Naive thymus-derived CD4-positive, alpha-beta T cell (primary cell): ENCODE results near the gene C11orf71. TPM values are rescaled to one million over a fixed set of nuclear protein-coding genes. Genes with fewer than 3 reads are reported as not detected.

Source experiments
- ATAC-seq: fragments of 150-1000 bp; cut with Tn5 transposase; 2 replicates; pipeline ENCODE4 v1.10.0; 2021; ENCODE audit warnings: mild to moderate bottlenecking, moderate library complexity
- CTCF ChIA-PET: fragments of 350-600 bp; sonication (Branson Sonifier 250); formaldehyde crosslinking; loops from one replicate; lab custom pipeline; 2021; ENCODE audit warnings: antibody characterized with exemption; lab: Charles Lee
- POLR2A ChIA-PET: fragments of 350-600 bp; sonication (Branson Sonifier 250); formaldehyde crosslinking; loops from one replicate; lab custom pipeline; 2021; ENCODE audit warnings: antibody characterized with exemption, inconsistent platforms; lab: Charles Lee
- DNase-seq, 9 donors: peaks; one replicate each; pipeline versions ENCODE4 v3.0.0 to v3.0.0-alpha.2; 2020 to 2022; ENCODE audit warnings: mixed read lengths in 1 of 9
- H3K27ac ChIP-seq: one replicate; pipeline ENCODE4 v1.7.0; 2013; ENCODE audit warnings: mild to moderate bottlenecking, low read depth, low read length, moderate library complexity
- H3K27me3 ChIP-seq, 2 donors: one replicate each; pipeline ENCODE4 v1.7.0; 2013; ENCODE audit warnings: low read length in 2 of 2, mild to moderate bottlenecking in 2 of 2, moderate library complexity in 2 of 2; ENCODE audit not compliant: control insufficient read depth in 2 of 2, insufficient read depth in 2 of 2
- H3K36me3 ChIP-seq, 3 experiments: 1 replicate in 2 of 3; 2 replicates in 1 of 3; pipeline ENCODE4 v1.7.0; 2013; ENCODE audit warnings: low read length in 3 of 3, mild to moderate bottlenecking in 3 of 3, moderate library complexity in 1 of 3; ENCODE audit not compliant: insufficient read depth in 3 of 3, control insufficient read depth in 2 of 3
- H3K4me1 ChIP-seq, 2 donors: one replicate each; pipeline ENCODE4 v1.7.0; 2013; ENCODE audit warnings: low read length in 2 of 2, mild to moderate bottlenecking in 2 of 2, moderate library complexity in 1 of 2; ENCODE audit not compliant: control insufficient read depth in 2 of 2, insufficient read depth in 2 of 2
- H3K4me3 ChIP-seq: 2 replicates; pipeline ENCODE4 v1.7.0; 2013; ENCODE audit warnings: mild to moderate bottlenecking, low read length
- H3K9me3 ChIP-seq, 3 experiments: 1 replicate in 2 of 3; 2 replicates in 1 of 3; pipeline ENCODE4 v1.7.0; 2013; ENCODE audit warnings: low read length in 3 of 3; ENCODE audit not compliant: control insufficient read depth in 2 of 3
- H3K27ac Mint-ChIP-seq, 9 donors: one replicate each; pipeline ENCODE4 v1.8.0; 2020 to 2022; ENCODE audit warnings: mixed read lengths in 9 of 9, mild to moderate bottlenecking in 8 of 9, moderate library complexity in 5 of 9, inconsistent platforms in 2 of 9
- H3K27me3 Mint-ChIP-seq, 5 donors: one replicate each; pipeline ENCODE4 v1.8.0; 2021 to 2022; ENCODE audit warnings: mixed read lengths in 5 of 5, mild to moderate bottlenecking in 1 of 5
- H3K36me3 Mint-ChIP-seq, 5 donors: one replicate each; pipeline ENCODE4 v1.8.0; 2020 to 2022; ENCODE audit warnings: mixed read lengths in 5 of 5, mild to moderate bottlenecking in 3 of 5, inconsistent platforms in 1 of 5
- H3K4me1 Mint-ChIP-seq, 7 donors: one replicate each; pipeline ENCODE4 v1.8.0; 2020 to 2022; ENCODE audit warnings: mixed read lengths in 7 of 7, mild to moderate bottlenecking in 3 of 7, inconsistent platforms in 1 of 7
- H3K4me3 Mint-ChIP-seq, 10 donors: one replicate each; pipeline ENCODE4 v1.8.0; 2020 to 2022; ENCODE audit warnings: mild to moderate bottlenecking in 10 of 10, mixed read lengths in 10 of 10, moderate library complexity in 6 of 10, inconsistent platforms in 2 of 10
- H3K9me3 Mint-ChIP-seq, 11 donors: one replicate each; pipeline ENCODE4 v1.8.0; 2020 to 2022; ENCODE audit warnings: mixed read lengths in 11 of 11, mild to moderate bottlenecking in 4 of 11, inconsistent platforms in 1 of 11, moderate library complexity in 1 of 11
- intact Hi-C, 2 donors: fragments of 100-400 bp; cut with micrococcal nuclease; formaldehyde crosslinking; loops; one replicate each; pipeline ENCODE4 v1.15.1; 2023
- polyA plus RNA-seq, 2 donors: library from polyadenylated mRNA; unstranded; fragments of 300-500 nt; fragmentation: Illumina TruSeq; gene quantifications; one replicate each; pipeline ENCODE4 v1.2.3, GENCODE V29; 2021
- total RNA-seq, 6 experiments: library from RNA in 5 of 6; stranded (reverse) in 5 of 6; gene quantifications; 1 replicate in 5 of 6; 2 replicates in 1 of 6; pipeline ENCODE4 v1.2.3 and lab custom pipeline; 2021 to 2026

The C11orf71 gene
- total and polyA plus RNA-seq, 7 experiments from 2014 or later: 6.0 to 19.4 (median 17.1) TPM

GRCh38 chr11:114433376-114433775 lies 33.1 kb upstream of the C11orf71 start:
- Histone ChIP-seq H3K4me3 (no peak overlapping the region), H3K27me3 (no peaks in the 10 kb centered on the region), H3K9me3 (no peaks in the 10 kb centered on the region), H3K4me1 (peaks cover under 1% of the 10 kb centered on the region in 2 donors), H3K27ac (no peak overlapping the region), H3K36me3 (no peaks in the 10 kb centered on the region)
- Mint-ChIP-seq H3K9me3 (peaks cover 0 to 10% (median 0%) of the 10 kb centered on the region in 11 donors), H3K4me3 (no peak overlapping the region), H3K36me3 (peaks cover 0 to 4% (median 0%) of the 10 kb centered on the region in 5 donors), H3K27ac (no peak overlapping the region), H3K27me3 (peaks cover 0 to 4% (median 0%) of the 10 kb centered on the region in 5 donors), H3K4me1 (peaks cover 0 to 18% (median 5%) of the 10 kb centered on the region in 7 donors)
- DNase-seq (no peak), ATAC-seq (no peak)
- intact Hi-C loops: loop anchor here in 1 of 2 donors (10.0 kb wide), 1 partner anchor 1119 kb away; the partner anchor contains the start of gene TTC12
- CTCF ChIA-PET: no interaction called here
- POLR2A ChIA-PET: no interaction called here

- no peak overlapping the region for H3K4me3 ChIP-seq
- H3K27ac ChIP-seq: no peak overlapping the region
- peaks cover 0 to 4% (median 0%) of the 10 kb centered on the region in 5 donors for H3K27me3 Mint-ChIP-seq
- POLR2A ChIA-PET: no interaction called here
- no peaks in the 10 kb centered on the region for H3K9me3 ChIP-seq
- peaks cover 0 to 10% (median 0%) of the 10 kb centered on the region in 11 donors for H3K9me3 Mint-ChIP-seq
- intact Hi-C loops: loop anchor here in 1 of 2 donors (10.0 kb wide), 1 partner anchor 1118 kb away; the partner anchor contains the start of gene TTC12
- CTCF ChIA-PET: no interaction called here
- DNase-seq (no peak), ATAC-seq (no peak)
- no peaks in the 10 kb centered on the region for H3K27me3 ChIP-seq
- peaks cover 0 to 4% (median 0%) of the 10 kb centered on the region in 5 donors for H3K36me3 Mint-ChIP-seq
- no peaks in the 10 kb centered on the region for H3K4me1 ChIP-seq
- H3K27ac Mint-ChIP-seq: no peak overlapping the region
- H3K4me1 Mint-ChIP-seq: peaks cover 0 to 13% (median 5%) of the 10 kb centered on the region in 7 donors
- H3K4me3 Mint-ChIP-seq: no peak overlapping the region
- no peaks in the 10 kb centered on the region for H3K36me3 ChIP-seq
Observed at GRCh38 chr11:114432893-114433292, 32.6 kb upstream of the C11orf71 start.

- Mint-ChIP-seq H3K9me3 (peaks cover 0 to 7% (median 0%) of the 10 kb centered on the region in 11 donors), H3K36me3 (peaks cover 0 to 10% (median 0%) of the 10 kb centered on the region in 5 donors), H3K27me3 (peaks cover 0 to 4% (median 0%) of the 10 kb centered on the region in 5 donors), H3K4me1 (peaks cover 0 to 8% (median 5%) of the 10 kb centered on the region in 7 donors), H3K4me3 (peak overlapping the region in 2 of 10 donors; percentile 29 to 53), H3K27ac (peak overlapping the region in 3 of 9 donors; percentile 2 to 42 (median 21))
- POLR2A ChIA-PET: interaction anchor here (1.1 kb wide), 2 partner anchors 13 to 50 kb away, joined by 3 read pairs; no protein-coding TSS in a partner anchor
- intact Hi-C loops: loop anchor here in 1 of 2 donors (10.0 kb wide), 1 partner anchor 1115 kb away; the partner anchor contains the start of gene TTC12
- CTCF ChIA-PET: interaction anchor here (0.6 kb wide), 1 partner anchor 13 kb away, joined by 5 read pairs; no protein-coding TSS in a partner anchor
- H3K9me3 ChIP-seq: peaks cover 0 to under 1% (median 0%) of the 10 kb centered on the region in 3 experiments
- H3K27me3 ChIP-seq: no peaks in the 10 kb centered on the region
- H3K36me3 ChIP-seq: no peaks in the 10 kb centered on the region
- no peaks in the 10 kb centered on the region for H3K4me1 ChIP-seq
- DNase-seq: no peak
- no peak for ATAC-seq
- H3K4me3 ChIP-seq: no peak overlapping the region
- no peak overlapping the region for H3K27ac ChIP-seq
Observed at GRCh38 chr11:114430290-114430689, 30.0 kb upstream of the C11orf71 start.

- no peaks in the 10 kb centered on the region for H3K27me3 ChIP-seq
- H3K27me3 Mint-ChIP-seq: no peaks in the 10 kb centered on the region
- CTCF ChIA-PET: no interaction called here
- H3K9me3 ChIP-seq: peaks cover 0 to 11% (median 0%) of the 10 kb centered on the region in 3 experiments
- no peak overlapping the region for H3K27ac Mint-ChIP-seq
- peaks cover 0 to 8% (median 5%) of the 10 kb centered on the region in 7 donors for H3K4me1 Mint-ChIP-seq
- POLR2A ChIA-PET: no interaction called here
- intact Hi-C loops: no loop called here
- H3K36me3 Mint-ChIP-seq: peaks cover 4 to 28% (median 13%) of the 10 kb centered on the region in 5 donors
- ATAC-seq (no peak), DNase-seq (no peak)
- no peak overlapping the region for H3K27ac ChIP-seq
- H3K9me3 Mint-ChIP-seq: peaks cover 0 to 24% (median 10%) of the 10 kb centered on the region in 11 donors
- no peaks in the 10 kb centered on the region for H3K4me1 ChIP-seq
- no peak overlapping the region for H3K4me3 Mint-ChIP-seq
- no peaks in the 10 kb centered on the region for H3K36me3 ChIP-seq
- H3K4me3 ChIP-seq: no peak overlapping the region
Observed at GRCh38 chr11:114426280-114426679, 26.0 kb upstream of the C11orf71 start.

- DNase-seq: no peak
- no peaks in the 10 kb centered on the region for H3K9me3 ChIP-seq
- H3K27me3 ChIP-seq: no peaks in the 10 kb centered on the region
- Mint-ChIP-seq H3K36me3 (peaks cover 0 to 35% (median 11%) of the 10 kb centered on the region in 5 donors), H3K27me3 (no peaks in the 10 kb centered on the region), H3K9me3 (no peaks in the 10 kb centered on the region), H3K4me3 (no peak overlapping the region), H3K4me1 (peaks cover 0 to 7% (median 5%) of the 10 kb centered on the region in 7 donors), H3K27ac (no peak overlapping the region)
- no peaks in the 10 kb centered on the region for H3K36me3 ChIP-seq
- intact Hi-C loops: no loop called here
- no peak overlapping the region for H3K27ac ChIP-seq
- POLR2A ChIA-PET: no interaction called here
- CTCF ChIA-PET: no interaction called here
- H3K4me1 ChIP-seq: no peaks in the 10 kb centered on the region
- no peak for ATAC-seq
- no peak overlapping the region for H3K4me3 ChIP-seq
Observed at GRCh38 chr11:114416441-114416961, 16.2 kb upstream of the C11orf71 start.

- Mint-ChIP-seq H3K4me1 (peaks cover 0 to 12% (median 5%) of the 10 kb centered on the region in 7 donors), H3K9me3 (no peaks in the 10 kb centered on the region), H3K27ac (peak overlapping the region in 1 of 9 donors; percentile 26), H3K4me3 (no peak overlapping the region), H3K36me3 (peaks cover 4 to 47% (median 15%) of the 10 kb centered on the region in 5 donors), H3K27me3 (no peaks in the 10 kb centered on the region)
- DNase-seq: no peak
- no peak overlapping the region for H3K4me3 ChIP-seq
- H3K27me3 ChIP-seq: no peaks in the 10 kb centered on the region
- CTCF ChIA-PET: no interaction called here
- ATAC-seq: no peak
- no peaks in the 10 kb centered on the region for H3K9me3 ChIP-seq
- no peaks in the 10 kb centered on the region for H3K4me1 ChIP-seq
- H3K27ac ChIP-seq: no peak overlapping the region
- intact Hi-C loops: no loop called here
- peaks cover 0 to 10% (median 1%) of the 10 kb centered on the region in 3 experiments for H3K36me3 ChIP-seq
- POLR2A ChIA-PET: no interaction called here
Observed at GRCh38 chr11:114413958-114414357, 13.6 kb upstream of the C11orf71 start.
